ENCODE measurements around the gene NPS.

The NPS gene

GRCh38 chr10:127577376-127578258 is 28.5 kb downstream of the NPS start:
- ATAC-seq (no peak), DNase-seq (ENCODE audit: low spot score in 2 of 2) (no peak)
- peaks cover 11% of the 10 kb centered on the region for H3K9me3 Mint-ChIP-seq
- no peaks in the 10 kb centered on the region for H3K4me1 Mint-ChIP-seq
- no peak overlapping the region for H3K4me3 Mint-ChIP-seq
- H3K36me3 Mint-ChIP-seq = no peaks in the 10 kb centered on the region
- no peak overlapping the region for H3K27ac Mint-ChIP-seq

- no peak overlapping the region for H3K4me3 Mint-ChIP-seq
- DNase-seq (ENCODE audit: low spot score in 2 of 2) = no peak
- H3K9me3 Mint-ChIP-seq = peaks cover 5% of the 10 kb centered on the region
- no peak for ATAC-seq
- H3K36me3 Mint-ChIP-seq = no peaks in the 10 kb centered on the region
- H3K4me1 Mint-ChIP-seq = no peaks in the 10 kb centered on the region
- H3K27ac Mint-ChIP-seq = no peak overlapping the region
These were observed 29.3 kb downstream of the NPS start for GRCh38 chr10:127578259-127578960.

GRCh38 chr10:127578961-127579305 is 29.8 kb downstream of the NPS start:
- H3K4me3 Mint-ChIP-seq = no peak overlapping the region
- no peak for ATAC-seq
- H3K27ac Mint-ChIP-seq = no peak overlapping the region
- no peaks in the 10 kb centered on the region for H3K36me3 Mint-ChIP-seq
- peaks cover 3% of the 10 kb centered on the region for H3K9me3 Mint-ChIP-seq
- no peaks in the 10 kb centered on the region for H3K4me1 Mint-ChIP-seq
- DNase-seq (ENCODE audit: low spot score in 2 of 2) = no peak

DNA sequence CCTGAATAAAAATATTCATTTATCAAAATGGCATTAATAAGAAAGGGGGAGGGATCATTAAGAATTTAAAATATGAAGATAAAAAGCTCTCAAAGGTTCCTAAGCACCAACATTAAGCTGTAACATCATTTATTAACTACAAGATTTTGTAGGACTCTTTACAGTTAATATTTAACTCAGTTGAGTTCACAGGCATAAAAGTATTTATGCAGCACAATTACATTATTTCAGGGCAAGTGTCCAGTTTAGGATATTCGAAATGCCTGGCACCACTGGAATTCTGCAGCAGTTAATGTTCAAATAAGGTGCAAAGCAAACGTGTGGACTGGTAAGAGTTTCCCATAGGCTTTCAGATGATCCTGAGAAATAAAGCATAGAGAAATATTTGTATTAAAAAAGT is 30.5 kb downstream of the NPS start:
- Mint-ChIP-seq H3K4me1 (no peaks in the 10 kb centered on the region), H3K36me3 (no peaks in the 10 kb centered on the region), H3K4me3 (no peak overlapping the region), H3K27ac (no peak overlapping the region), H3K9me3 (no peaks in the 10 kb centered on the region)
- ATAC-seq = no peak
- no peak for DNase-seq (ENCODE audit: low spot score in 2 of 2)

- no peak for DNase-seq (ENCODE audit: low spot score in 2 of 2)
- Mint-ChIP-seq H3K4me3 (no peak overlapping the region), H3K36me3 (no peaks in the 10 kb centered on the region), H3K4me1 (no peaks in the 10 kb centered on the region), H3K27ac (no peak overlapping the region), H3K9me3 (no peaks in the 10 kb centered on the region)
- no peak for ATAC-seq
These were observed 31.7 kb downstream of the NPS start for GRCh38 chr10:127580822-127581221.

- Mint-ChIP-seq H3K4me1 (no peaks in the 10 kb centered on the region), H3K9me3 (peaks cover 7% of the 10 kb centered on the region), H3K36me3 (no peaks in the 10 kb centered on the region), H3K27ac (no peak overlapping the region), H3K4me3 (no peak overlapping the region)
- ATAC-seq (no peak), DNase-seq (ENCODE audit: low spot score in 2 of 2) (no peak)
These were observed 36.5 kb downstream of the NPS start for GRCh38 chr10:127585519-127586023.

DNA sequence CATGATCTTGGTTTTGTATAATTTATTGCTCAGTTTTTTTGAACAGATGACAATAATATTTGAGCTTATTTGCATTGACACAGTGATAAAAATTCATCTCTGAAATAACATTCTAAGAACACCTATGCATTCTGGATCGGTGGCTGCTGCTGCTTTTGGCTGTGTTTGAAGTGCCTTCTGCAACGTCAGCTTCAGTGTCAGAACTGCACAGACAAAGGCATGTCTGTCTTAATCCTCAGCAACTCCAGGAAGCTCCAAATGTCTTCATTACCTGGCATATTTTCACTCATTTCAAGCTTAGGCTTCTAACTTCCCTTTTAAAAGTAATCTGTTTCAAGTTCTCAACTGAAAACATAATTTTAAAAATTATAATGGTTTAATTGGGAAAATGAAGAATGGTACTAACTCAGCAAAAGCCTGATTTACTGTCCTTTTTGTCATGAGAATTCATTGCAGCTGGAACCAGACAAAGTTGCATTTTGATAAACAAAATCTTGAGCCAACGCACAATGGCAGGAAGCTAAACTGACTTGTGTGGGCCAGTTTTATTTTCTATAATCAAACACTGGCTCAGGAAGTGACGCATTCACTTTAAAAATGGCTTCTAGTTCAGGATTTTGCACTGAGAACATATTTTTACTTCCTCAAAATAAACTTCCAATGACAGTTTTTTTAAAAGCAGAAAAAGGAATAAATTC is 38.7 kb downstream of the NPS start:
- no peak for DNase-seq (ENCODE audit: low spot score in 2 of 2)
- H3K27ac Mint-ChIP-seq = no peak overlapping the region
- peaks cover 7% of the 10 kb centered on the region for H3K9me3 Mint-ChIP-seq
- H3K4me3 Mint-ChIP-seq = no peak overlapping the region
- no peak for ATAC-seq
- H3K36me3 Mint-ChIP-seq = no peaks in the 10 kb centered on the region
- H3K4me1 Mint-ChIP-seq = no peaks in the 10 kb centered on the region

DNA sequence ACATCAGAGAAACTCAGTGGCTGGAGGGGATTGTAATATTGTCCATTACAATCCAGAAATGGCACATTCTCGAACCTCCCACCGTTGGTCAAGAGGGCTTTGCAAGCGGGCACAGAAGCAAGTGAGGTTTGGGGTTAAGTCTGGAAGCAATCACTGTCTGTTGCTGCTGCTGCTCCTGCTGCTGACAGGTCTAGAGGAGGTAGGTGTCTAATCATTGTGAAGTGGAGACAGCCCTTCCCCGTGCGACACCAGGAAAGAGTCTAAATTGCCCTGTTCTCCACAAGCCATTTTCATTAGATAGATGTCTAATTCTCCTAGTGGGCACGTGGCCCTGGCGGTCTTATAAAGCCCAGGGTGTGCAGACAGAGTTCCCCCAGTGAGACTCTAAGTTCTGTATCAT is 43.5 kb downstream of the NPS start:
- Mint-ChIP-seq H3K27ac (no peak overlapping the region), H3K4me3 (no peak overlapping the region), H3K4me1 (no peaks in the 10 kb centered on the region), H3K36me3 (no peaks in the 10 kb centered on the region), H3K9me3 (peaks cover 5% of the 10 kb centered on the region)
- no peak for DNase-seq (ENCODE audit: low spot score in 2 of 2)
- ATAC-seq = no peak

DNA sequence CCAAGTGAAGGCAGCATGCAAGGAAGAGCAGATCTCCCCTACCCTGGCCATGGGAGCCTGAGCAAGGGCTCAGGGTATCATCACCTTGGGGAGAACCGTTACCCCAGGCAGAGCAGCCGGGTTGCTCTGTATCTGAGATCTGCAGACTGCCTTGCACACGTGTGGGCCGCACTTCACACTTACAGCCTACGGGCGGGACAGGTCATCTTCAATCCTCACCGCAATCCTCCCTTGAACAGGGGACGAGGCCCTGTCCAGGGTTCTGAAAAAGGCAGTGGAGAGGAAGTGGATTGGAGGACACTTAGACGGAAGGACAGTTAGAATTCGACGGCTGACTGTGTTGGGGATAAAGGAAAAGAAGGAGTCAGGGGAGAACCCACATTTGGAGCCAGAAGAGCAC is 51.4 kb downstream of the NPS start:
- Mint-ChIP-seq H3K27ac (no peak overlapping the region), H3K4me3 (no peak overlapping the region), H3K9me3 (peaks cover 3% of the 10 kb centered on the region), H3K36me3 (no peaks in the 10 kb centered on the region), H3K4me1 (no peaks in the 10 kb centered on the region)
- DNase-seq (ENCODE audit: low spot score in 2 of 2) = no peak
- ATAC-seq = peak; percentile 47
